H1 (cell line): ENCODE measurements around the gene TTC21A. TPM values are rescaled to one million over a fixed set of nuclear protein-coding genes. Genes with fewer than 3 reads are reported as not detected.

Experiments
- KDM4A ChIP-seq: IDR thresholded peaks from one replicate; pipeline ENCODE4 v1.7.1; 2012; ENCODE audit warnings: low read depth, mild to moderate bottlenecking, moderate library complexity, low read length, inconsistent platforms; ENCODE audit not compliant: severe bottlenecking
- RXRA ChIP-seq: IDR thresholded peaks from 2 replicates; pipeline ENCODE4 v1.6.1; 2011; ENCODE audit warnings: low read depth, mild to moderate bottlenecking, low read length, moderate library complexity; ENCODE audit not compliant: insufficient read depth
- TAF7 ChIP-seq: optimal IDR thresholded peaks from 2 replicates; pipeline ENCODE3; 2011; ENCODE audit warnings: low read depth, mild to moderate bottlenecking, inconsistent platforms, low read length, moderate library complexity, borderline replicate concordance
- TBP ChIP-seq: IDR thresholded peaks from 2 replicates; pipeline ENCODE4 v1.6.1; 2011; ENCODE audit warnings: low read depth, low read length, improper control_type of control experiment
- YY1 ChIP-seq: IDR thresholded peaks from 2 replicates; pipeline ENCODE4 v1.6.1; 2011; ENCODE audit warnings: low read depth, mild to moderate bottlenecking, low read length
- polyA plus RNA-seq, 7 experiments: library from polyadenylated mRNA; depleted of rRNA in 3 of 7; stranded (reverse) in 5 of 7; unstranded in 2 of 7; fragments of >200 nt in 5 of 7; fragments of 200-250 nt in 2 of 7; gene quantifications; 1 replicate in 5 of 7; 2 replicates in 1 of 7; 4 replicates in 1 of 7; pipeline versions ENCODE4 v1.2.1 to v1.2.3, GENCODE V29; 2011 to 2013; ENCODE audit warnings: missing spikeins in 2 of 7, mixed read lengths in 2 of 7
- total RNA-seq: library from RNA; stranded (reverse); fragmentation: NEBNext Ultra II Directional; extraction: Animal tissue kit (Norgen Biotek cat#: 25700); gene quantifications from 2 replicates; pipeline ENCODE4 v1.2.1, GENCODE V29; 2021

The TTC21A gene
- total and polyA plus RNA-seq, 2 of the 8 experiments (the other 6 are each of a cell fraction or from before 2014, with no cell fraction given) = 2.3 to 2.8 TPM

DNA sequence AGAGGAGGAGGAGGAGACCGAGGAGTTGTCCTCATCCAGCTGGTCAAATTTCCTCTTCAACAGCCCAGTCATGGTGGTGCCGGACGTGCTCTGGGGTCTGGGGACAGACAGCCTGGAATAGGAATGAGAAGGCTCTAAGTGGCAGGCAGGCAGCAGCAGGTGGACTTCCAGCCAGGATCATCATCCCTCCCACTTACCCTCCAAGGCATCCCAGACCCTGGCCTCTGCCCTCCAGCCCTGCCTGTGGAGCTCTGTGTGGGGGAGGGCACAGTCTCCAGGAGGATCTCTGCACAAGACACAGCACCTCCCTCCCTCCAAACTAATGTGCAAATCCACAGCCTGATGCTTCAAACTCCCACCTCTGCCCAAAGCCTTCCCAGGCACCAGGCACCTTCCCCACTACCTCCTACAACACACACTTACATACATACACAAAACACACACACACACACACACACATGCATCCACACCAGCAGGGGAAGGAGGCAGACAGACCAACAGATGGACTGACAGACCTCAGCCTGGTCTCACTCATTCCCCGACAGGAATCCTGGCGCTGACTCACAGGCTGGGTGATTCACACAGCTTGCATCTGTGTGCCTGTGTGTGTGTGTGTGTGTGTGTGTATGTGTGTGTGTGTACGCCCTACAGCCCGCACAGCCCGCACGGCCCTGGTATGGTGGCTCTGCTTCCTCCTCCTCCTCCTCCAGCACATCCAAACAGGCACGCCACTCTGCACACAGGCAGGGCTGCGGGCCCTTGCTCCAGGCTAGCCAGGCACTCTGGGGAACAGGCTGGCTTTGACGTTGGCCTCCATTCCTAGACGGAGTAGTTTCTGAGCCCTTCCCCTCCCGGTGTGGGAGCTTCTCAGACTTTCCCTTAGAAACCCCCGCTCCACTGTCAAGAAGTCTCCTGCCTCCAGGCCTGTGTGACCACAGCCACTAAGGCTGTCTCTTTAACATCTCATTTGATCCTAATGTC, 39.4 kb downstream of the TTC21A start (continued):
- TF ChIP-seq YY1 = no peak
- TF ChIP-seq RXRA = no peak
- no peak for TF ChIP-seq TBP
- TF ChIP-seq KDM4A = no peak
- no peak for TF ChIP-seq TAF7
